Posterior vena cava (tissue), 2 donors: ENCODE data around the gene SDK1. TPM values are rescaled to one million over a fixed set of nuclear protein-coding genes. Genes with fewer than 3 reads are reported as not detected.

Experiments
- DNase-seq: peaks from one replicate; pipeline ENCODE4 v3.0.0-alpha.2; 2020; ENCODE audit warnings: low spot score
- intact Hi-C, 2 donors: fragments of 100-400 bp; cut with DNase I; formaldehyde crosslinking; loops; one replicate each; pipeline versions ENCODE4 v1.14.1 to v1.14.2; 2022 to 2023
- total RNA-seq, 2 donors: library from RNA; stranded (reverse); fragmentation: NEBNext Ultra II Directional; extraction: Animal tissue kit (Norgen Biotek cat#: 25700); gene quantifications; one replicate each; pipeline ENCODE4 v1.2.1, GENCODE V29; 2021
- donor health status: DM: yes; HTN: yes; CAD: no.
- donor health status: DM: yes; HTN: yes; CAD: no.

SDK1 gene
- total RNA-seq, 2 donors from 2014 or later = 14.4 to 18.3 TPM

DNA sequence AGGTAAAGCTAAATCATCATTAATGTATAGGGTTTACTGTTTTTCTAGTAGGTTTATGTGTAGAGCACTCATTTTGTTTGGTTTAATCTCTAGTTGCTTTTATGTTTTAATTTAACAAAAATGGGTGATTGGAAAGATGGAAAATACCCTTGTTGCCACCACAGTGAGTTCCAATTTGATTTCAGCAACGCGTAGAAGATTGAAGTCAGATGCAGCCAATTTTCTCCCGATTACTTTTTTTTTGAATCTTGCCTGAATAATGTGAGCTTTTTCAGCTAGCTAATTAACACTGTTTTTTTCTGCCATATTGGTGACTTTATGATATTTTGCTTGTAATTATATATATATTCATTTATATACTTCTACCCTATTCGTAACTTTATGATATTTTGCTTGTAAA is 293.8 kb downstream of the SDK1 start:
- intact Hi-C loops = no loop called here
- no peak for DNase-seq

DNA sequence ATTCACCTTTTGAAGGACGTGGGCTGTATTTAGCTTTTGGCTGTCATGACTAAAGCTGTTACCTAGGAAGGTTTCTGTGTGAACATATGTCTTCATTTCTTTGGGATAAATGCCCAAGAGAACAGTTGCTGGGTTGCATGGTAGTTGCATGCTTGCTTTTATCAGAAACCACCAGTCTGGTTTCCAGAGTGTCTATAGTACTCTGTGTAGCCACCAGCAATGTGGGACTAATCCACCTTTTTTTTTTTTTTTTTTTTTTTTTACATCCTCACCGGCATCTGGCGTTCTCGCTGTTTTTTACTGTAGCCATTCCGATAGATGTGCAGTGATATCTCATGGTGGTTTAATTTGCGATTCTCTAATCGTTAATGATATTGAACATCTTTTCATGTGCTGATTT is 297.8 kb downstream of the SDK1 start:
- intact Hi-C loops = no loop called here
- no peak for DNase-seq

DNA sequence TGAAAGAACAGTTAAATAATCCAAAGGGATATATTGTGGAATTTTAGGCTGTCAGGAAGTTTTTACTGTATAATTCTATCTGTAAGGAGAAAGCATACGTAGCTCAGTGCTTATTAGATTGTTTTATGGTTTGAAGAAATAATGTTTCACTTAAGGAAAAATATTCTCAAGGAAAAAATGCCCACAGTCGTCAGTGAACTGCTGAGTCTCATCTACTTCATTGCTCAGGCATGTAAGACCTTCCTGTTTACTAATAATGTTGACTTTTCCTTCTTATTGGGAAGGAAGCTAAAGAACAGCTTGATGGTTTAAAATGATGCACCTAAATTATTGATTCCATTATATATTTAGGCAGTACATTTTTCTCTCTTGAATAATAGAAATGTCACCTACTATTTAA is 304.2 kb downstream of the SDK1 start:
- DNase-seq = no peak
- intact Hi-C loops = no loop called here

DNA sequence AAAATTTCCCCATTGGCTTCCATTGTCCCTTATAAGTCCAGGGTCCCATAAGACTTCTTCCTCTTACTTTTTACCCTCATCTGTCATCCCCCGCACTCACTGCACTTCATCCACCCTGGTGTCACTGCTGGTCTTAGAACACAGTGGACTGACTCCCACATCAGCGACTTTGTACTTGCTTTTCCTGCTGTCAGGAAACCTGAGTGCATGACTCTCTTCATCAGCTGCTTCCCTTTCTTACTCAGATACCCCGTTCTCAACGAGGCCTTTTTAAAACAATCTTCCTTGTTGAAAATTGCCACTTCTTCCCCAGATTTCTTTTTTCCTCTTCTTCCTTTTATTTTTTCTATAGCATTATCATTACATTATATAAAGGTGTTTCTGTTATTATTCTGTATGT is 305.4 kb downstream of the SDK1 start:
- intact Hi-C loops = no loop called here
- DNase-seq = no peak

DNA sequence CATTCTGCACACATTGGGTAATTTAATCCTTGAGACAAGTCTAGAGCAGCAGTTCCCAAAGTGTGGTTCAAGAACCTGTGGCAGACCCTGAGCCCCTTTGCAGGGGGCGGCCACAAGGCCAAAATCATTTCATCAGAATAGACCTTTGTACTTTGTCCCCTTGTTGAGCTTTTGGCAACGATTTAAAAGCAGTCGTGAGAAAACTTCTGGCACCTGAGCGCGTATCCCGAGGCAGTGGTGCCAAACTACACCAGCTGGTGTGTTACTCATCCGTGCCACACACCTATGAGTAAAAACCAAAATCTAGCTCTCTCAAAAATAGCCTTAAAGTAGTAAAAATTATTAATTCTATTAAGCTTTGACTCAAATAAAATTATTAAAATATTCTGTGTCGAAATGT is 306.8 kb downstream of the SDK1 start:
- no peak for DNase-seq
- intact Hi-C loops = no loop called here

DNA sequence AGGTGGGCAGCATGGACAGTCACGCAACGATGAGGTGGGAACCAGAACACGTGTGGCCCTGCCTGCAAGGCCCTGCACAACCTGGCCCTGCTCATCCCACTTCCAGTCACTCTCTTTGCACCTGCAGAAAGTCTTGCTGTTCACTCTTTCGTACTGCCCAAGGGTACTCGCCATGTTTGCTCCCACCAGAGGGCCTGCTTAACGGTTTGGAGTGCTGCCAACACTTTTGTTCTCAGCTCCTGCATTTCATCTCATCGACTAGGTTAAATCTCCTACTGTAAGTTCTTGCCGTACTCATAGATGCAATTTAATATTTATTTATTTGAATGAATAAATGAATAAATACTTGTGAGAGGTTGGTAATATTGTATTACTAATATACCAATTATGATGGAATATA is 315.3 kb downstream of the SDK1 start:
- DNase-seq = no peak
- intact Hi-C loops = no loop called here

DNA sequence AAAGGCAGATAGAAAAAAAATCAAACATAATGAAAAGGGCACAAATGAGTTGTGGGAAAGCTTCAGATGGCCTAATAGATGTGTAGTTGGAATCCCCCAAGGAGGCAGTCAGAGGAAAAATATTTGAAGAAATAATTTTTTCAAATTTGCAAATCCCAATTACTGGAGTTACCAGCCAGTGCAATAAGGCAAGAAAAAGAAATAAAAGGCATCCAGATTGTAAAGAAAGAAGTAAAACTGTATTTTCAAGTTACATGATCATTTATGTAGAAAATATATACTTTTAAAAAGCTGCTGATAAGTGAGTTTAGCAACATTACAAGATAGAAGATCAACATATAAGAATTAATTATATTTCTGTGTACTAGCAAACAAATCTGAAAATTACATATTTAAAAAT is 329.0 kb downstream of the SDK1 start:
- intact Hi-C loops = no loop called here

DNA sequence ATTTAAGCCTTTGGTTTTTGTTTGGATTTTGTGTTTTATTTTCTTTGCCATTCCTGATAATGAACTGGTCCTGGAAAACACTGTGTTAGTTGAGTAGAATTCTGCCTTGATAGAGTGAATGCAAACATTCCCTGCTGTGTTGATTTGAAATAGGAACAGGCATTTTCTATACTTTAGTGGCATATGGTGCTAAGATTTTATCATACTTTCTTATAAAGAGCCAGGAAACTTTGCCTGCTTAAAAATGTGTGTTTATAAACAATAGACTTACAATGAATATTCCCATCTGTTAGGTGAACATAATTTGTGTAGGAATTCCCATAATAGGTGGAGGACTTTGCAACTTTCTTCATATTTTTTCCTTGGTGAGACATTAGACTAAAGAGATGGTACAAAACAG is 333.3 kb downstream of the SDK1 start:
- intact Hi-C loops = no loop called here
- no peak for DNase-seq

More for the DNA sequence above, 329.0 kb downstream of the SDK1 start:
- DNase-seq = no peak

DNA sequence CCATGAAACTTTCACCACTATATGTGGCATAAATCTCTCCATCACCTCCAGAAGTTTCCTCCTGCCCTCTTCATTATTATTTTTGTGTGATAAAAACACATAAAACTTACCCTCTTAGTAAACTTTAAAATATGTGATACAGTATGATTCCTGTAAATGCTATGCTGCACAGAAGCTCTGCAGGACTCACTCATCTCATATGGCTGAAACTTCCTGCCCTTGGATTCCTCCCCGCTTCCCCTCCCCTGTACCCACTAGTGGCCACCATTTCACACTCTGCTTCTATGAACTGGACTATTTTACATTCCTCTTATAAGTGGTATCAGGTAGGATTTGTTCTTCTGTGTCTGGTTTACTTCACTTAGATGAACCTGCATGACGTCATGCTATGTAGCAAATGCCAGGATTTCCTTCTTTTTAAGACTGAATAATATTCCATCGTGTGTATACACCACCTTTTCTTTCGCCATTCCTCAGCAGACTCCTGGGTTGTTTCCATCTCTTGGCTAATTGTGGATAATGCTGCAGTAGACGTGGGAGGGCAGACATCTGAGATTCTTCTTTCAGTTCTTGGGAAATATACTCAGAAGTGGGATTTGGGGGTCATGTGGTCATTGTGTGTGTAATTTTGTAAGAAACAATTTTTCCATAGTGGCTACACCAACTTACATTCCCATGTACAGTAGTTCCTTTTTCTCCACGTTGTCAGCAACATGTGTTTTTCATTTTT is 335.2 kb downstream of the SDK1 start:
- intact Hi-C loops = no loop called here
- no peak for DNase-seq

DNA sequence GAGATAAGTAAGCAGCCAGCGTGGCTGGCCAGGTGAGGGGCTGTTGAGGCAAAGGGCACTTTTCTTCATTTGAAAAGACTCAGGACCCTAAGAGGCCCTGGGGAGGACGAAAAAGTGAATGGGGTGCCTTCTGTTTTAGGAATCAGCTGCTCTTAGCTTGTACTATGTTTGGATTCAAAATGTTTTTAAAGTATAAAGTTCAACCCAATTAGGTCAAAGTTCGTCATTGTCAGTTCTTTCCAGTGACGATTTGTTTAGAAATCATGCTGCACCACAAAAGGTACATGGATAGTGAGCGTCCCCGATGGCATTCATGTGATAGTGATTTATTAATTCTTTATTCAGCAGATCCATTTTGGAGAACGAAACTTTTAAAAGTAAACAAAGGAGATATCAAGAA is 338.2 kb downstream of the SDK1 start:
- DNase-seq = no peak
- intact Hi-C loops = no loop called here

DNA sequence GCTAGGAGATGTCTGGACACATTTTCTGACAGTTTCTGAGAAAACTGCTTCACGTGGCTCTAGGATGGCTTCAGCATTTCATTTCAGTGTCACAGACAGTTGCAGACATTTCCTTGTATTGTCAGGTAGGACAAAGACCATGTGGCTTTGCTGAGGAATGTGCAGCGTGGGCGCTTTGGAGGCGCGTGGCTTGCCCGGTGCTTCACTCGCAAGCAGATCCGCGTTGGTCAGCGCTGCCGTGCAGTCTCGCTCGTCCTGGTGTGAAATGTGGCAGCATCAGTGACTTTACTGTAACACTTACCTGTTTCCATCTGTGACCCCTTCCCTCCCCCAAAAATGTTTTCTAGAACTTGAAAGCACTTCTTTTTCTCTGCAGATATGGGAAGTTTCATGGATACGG is 340.5 kb downstream of the SDK1 start:
- no peak for DNase-seq
- intact Hi-C loops = no loop called here

DNA sequence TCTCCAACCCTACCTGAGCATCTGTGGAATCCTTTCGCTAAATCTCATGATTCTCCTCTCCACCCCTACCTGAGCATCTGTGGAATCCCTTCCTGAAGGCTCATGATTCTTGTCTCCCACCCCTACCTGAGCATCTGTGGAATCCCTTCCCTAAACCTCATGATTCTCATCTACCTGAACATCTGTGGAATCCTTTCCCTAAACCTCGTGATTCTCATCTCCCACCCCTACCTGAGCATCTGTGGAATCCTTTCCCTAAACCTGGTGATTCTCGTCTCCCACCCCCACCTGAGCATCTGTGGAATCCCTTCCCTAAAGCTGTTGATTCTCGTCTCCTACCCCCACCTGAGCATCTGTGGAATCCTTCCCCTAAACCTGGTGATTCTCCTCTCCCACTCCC is 342.0 kb downstream of the SDK1 start:
- no peak for DNase-seq
- intact Hi-C loops = no loop called here

DNA sequence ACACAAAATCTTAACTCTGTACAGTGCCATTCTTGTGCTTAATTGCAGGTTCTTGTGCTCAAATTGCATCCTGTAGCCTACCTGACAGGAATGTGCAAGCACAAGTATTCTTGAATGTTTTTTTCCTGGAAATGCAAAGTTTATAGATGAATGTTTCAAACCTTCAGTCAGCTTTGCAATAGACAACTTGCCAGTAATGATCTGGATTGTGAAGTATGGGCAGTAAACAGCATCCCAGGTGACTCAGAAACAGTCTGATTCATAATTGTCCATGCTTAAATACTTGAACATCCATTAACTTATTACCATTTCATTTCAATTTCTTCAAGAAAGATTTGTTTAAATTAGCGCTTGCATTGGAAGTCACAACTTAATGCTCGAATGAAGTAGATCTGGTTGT is 347.2 kb downstream of the SDK1 start:
- no peak for DNase-seq
- intact Hi-C loops = no loop called here

DNA sequence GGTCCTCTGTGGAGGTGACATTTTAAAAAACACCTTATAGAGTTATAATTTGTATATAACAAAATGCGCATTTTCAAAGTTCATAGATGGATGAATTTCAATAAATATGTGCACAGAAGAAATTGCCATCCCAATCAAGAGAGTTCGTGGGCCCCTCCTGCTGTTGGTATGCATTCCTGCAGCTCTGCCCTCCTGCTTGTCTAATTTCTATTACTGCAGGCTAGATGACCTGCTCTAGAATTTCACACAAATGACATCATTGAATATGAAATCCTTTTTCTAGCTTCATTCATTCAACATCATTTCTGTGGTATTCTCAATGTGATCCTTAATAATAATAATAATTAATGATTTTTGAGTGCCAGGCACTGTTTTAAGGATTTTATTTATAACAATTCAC is 348.2 kb downstream of the SDK1 start:
- intact Hi-C loops = no loop called here
- DNase-seq = no peak

DNA sequence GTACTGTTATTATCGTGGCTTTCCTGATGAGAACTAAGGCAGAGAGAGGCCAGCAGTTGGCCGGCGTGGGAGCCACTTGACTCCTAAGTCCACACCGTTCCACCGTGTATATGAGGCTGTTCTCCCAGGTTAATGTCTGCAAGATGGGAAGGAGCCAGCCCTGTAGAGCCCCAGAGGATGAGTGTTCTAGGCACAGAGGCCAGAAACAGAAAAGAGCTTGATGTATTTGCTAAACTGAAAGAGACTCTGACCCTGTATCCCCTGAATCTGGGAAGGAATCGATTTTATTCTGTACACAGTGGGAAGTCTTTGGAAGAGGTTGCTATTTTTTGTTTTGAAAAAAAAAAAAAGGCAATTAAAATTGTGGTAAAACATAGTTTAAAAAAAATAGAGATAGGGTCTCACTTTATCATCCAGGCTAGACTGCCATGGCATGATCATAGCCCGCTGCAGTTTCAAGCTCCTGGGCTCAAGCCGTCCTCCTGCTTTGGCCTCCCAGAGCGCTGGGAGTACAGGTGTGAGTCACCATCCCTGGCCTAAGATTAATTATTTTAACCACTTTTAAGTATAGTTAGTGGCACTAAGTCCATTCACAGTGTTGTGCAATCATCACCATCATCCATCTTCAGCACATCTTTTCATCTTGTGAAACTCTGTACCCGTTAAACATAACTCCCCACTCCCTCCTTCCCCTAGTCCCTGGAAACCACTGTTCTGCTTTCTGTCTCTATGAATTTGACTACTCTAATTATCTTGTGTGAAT is 348.8 kb downstream of the SDK1 start:
- intact Hi-C loops = no loop called here
- DNase-seq = no peak

DNA sequence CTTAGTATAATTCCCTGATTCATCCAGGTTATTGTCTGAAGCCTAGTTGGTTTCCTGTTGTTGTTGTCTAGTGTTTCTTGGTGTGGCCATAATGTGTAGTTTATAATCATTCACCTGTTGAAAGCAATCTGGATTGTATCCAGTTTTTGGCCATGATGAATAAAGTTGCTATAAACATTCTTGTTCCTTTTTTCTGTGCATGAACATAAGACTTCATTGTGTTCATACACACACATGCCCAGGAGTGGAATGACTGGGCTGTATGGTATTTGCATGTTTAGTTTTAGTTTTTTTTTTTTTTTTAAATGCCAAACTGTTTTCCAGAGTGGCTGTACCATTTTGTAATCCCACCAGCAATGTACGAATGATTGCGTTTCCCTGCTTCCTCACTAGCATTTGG is 349.8 kb downstream of the SDK1 start:
- DNase-seq = no peak
- intact Hi-C loops = no loop called here

DNA sequence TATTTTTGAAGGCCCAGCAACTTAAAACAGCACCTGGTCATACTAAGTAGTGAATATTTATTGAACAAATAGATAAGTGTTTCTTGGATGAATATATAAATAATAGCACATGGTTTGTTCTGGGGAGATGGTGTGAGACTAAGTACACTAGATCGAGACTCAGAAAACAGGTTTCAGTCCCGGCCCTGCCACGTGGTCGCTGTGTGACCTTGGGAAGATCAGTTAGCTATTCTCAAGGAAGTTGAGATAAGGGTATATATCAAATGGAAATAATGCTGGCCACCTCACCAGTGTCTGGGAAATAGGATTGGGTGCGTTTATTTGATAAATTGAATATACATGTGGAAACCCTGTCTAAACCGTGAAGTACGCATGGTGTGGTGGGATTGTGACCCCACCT is 354.6 kb downstream of the SDK1 start:
- intact Hi-C loops = no loop called here
- no peak for DNase-seq

DNA sequence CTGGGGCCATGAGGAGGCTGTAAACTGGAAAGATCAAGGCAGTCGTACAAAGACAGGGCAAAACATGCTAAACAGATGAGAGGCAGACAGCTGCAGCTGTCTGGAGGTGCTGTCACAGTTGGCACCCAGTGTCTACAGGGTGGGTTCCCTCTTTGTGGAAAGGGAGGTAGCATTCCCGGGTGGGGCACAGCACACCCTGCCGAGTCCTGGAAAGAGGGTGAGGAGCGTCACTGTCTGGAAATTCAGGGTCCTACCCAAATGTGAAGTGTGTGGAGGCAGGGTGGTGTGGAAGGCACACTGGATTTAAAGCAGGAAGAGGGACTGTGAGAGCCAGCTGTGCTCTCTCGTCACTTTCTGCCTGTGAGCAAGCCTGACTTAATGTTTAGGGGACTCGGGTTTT is 356.2 kb downstream of the SDK1 start:
- DNase-seq = no peak
- intact Hi-C loops = no loop called here

DNA sequence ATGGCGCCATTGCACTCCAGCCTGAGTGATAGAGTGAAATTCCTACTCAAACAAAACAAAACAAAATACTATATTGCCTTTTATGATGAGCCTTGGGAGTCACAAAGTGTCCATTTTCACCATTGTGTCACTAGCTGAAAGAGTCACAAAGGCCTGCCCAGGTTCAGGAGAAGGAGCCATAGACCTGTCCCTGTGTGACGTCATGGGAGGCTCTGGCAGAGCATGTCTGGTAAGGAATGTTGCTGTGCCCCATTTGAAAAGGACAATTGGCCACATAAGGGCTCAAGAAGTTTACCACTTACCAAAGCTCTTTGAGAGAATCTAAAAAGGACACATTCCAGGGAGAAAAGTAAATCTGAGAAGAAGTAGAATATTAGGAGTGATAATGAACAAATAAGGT is 367.7 kb downstream of the SDK1 start:
- intact Hi-C loops = no loop called here
- DNase-seq = no peak

DNA sequence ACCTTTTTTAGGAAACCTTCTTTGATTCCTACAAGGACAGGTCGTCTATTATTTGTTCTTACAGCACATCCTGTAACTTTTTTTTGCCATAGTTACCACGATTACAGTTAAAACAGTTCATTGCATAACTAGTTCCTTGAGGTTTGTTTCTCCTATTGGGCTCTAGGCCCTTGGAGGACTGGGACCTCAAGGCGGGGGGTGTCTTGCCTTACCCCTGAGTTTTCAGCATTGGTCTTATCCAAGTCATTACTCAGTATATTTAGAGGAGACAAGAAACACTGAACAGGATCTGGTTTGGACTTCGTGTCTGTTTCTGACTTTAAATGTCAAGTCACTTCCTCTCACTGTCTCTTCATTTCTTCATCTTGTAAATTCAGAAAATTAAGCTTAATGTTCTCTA is 369.8 kb downstream of the SDK1 start:
- DNase-seq = no peak
- intact Hi-C loops = no loop called here

DNA sequence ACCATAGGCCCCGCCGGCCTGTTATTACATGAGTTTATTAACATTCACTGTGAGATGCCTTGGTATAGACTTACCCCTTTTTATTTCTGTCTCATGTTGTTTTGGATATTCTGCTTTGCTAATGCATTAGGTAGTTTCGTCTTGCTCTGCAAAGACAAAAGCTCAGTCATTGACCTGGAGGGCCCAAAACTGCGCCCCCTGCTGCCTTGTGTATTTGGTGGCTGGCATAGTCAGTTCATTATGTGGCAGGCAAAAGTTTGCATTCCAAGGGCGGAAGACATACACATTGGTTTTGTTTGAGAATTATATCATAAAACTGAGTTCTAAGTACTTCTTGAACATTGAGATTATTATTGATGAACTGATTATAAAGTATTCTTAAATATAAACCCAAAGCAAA is 372.5 kb downstream of the SDK1 start:
- intact Hi-C loops = no loop called here
- DNase-seq = no peak
